Activated B cell treated with CpG ODN at 0.5 μM for 24 hours (primary cell): ENCODE measurements around the gene CHN1. TPM values are rescaled to one million over a fixed set of nuclear protein-coding genes. Genes with fewer than 3 reads are reported as not detected.

ENCODE experiments used
- ATAC-seq: fragments of 200-7000 bp; cut with Tn5 transposase; one replicate; pipeline ENCODE4 v1.10.0; 2021; ENCODE audit warnings: low read depth, mild to moderate bottlenecking, moderate library complexity
- CTCF ChIA-PET: fragments of 350-600 bp; sonication (Branson Sonifier 250); formaldehyde crosslinking; loops from one replicate; lab custom pipeline; 2021; ENCODE audit warnings: antibody characterized with exemption; lab: Charles Lee
- POLR2A ChIA-PET: fragments of 350-600 bp; sonication (Branson Sonifier 250); formaldehyde crosslinking; loops from one replicate; lab custom pipeline; 2021; ENCODE audit warnings: antibody characterized with exemption; lab: Charles Lee
- DNase-seq: peaks from one replicate; pipeline ENCODE4 v3.0.0; 2022
- H3K27ac Mint-ChIP-seq: one replicate; pipeline ENCODE4 v1.8.0; 2020; ENCODE audit warnings: mixed read lengths
- H3K27me3 Mint-ChIP-seq: one replicate; pipeline ENCODE4 v1.8.0; 2021; ENCODE audit warnings: mixed read lengths
- H3K36me3 Mint-ChIP-seq: one replicate; pipeline ENCODE4 v1.8.0; 2021; ENCODE audit warnings: low read depth, mixed read lengths
- H3K4me1 Mint-ChIP-seq: one replicate; pipeline ENCODE4 v1.8.0; 2021; ENCODE audit warnings: mixed read lengths
- H3K4me3 Mint-ChIP-seq: one replicate; pipeline ENCODE4 v1.8.0; 2020; ENCODE audit warnings: mild to moderate bottlenecking, mixed read lengths
- H3K9me3 Mint-ChIP-seq: one replicate; pipeline ENCODE4 v1.8.0; 2020; ENCODE audit warnings: mixed read lengths
- CTCF ChIP-seq: fragments of 200-600 bp; IDR thresholded peaks from one replicate; pipeline ENCODE4 v1.8.0; 2022; ENCODE audit warnings: antibody characterized with exemption, mild to moderate bottlenecking
- intact Hi-C: fragments of 100-400 bp; cut with micrococcal nuclease; formaldehyde crosslinking; loops from one replicate; pipeline ENCODE4 v1.15.1; 2024
- total RNA-seq: library from RNA; stranded (reverse); gene quantifications from 2 replicates; pipeline ENCODE4 v1.2.3, GENCODE V29; 2022

CHN1 gene
- total RNA-seq, 1 donor from 2014 or later = 0.80 TPM

- no peak for TF ChIP-seq CTCF
- H3K9me3 Mint-ChIP-seq = no peaks in the 10 kb centered on the region
- H3K4me1 Mint-ChIP-seq = no peaks in the 10 kb centered on the region
- DNase-seq (no peak), ATAC-seq (no peak)
- H3K4me3 Mint-ChIP-seq = no peak overlapping the region
- H3K36me3 Mint-ChIP-seq = no peaks in the 10 kb centered on the region
- ChIA-PET CTCF (no interaction called here), POLR2A (no interaction called here)
- H3K27ac Mint-ChIP-seq = no peak overlapping the region
- H3K27me3 Mint-ChIP-seq = no peaks in the 10 kb centered on the region
- intact Hi-C loops = loop anchor here (5.0 to 10.0 kb wide), 2 partner anchors 297 to 1064 kb away; partner anchors contain the start of genes HOXD12 and HOXD13
Observed at GRCh38 chr2:175030380-175031271, 25.4 kb upstream of the CHN1 start.

GRCh38 chr2:175027755-175028154 is 22.6 kb upstream of the CHN1 start:
- Mint-ChIP-seq H3K36me3 (no peaks in the 10 kb centered on the region), H3K4me1 (no peaks in the 10 kb centered on the region), H3K27ac (no peak overlapping the region), H3K4me3 (no peak overlapping the region), H3K27me3 (no peaks in the 10 kb centered on the region), H3K9me3 (peaks cover 3% of the 10 kb centered on the region)
- DNase-seq (no peak), ATAC-seq (no peak)
- CTCF ChIA-PET = no interaction called here
- POLR2A ChIA-PET = no interaction called here
- TF ChIP-seq CTCF = no peak
- intact Hi-C loops = no loop called here

DNA sequence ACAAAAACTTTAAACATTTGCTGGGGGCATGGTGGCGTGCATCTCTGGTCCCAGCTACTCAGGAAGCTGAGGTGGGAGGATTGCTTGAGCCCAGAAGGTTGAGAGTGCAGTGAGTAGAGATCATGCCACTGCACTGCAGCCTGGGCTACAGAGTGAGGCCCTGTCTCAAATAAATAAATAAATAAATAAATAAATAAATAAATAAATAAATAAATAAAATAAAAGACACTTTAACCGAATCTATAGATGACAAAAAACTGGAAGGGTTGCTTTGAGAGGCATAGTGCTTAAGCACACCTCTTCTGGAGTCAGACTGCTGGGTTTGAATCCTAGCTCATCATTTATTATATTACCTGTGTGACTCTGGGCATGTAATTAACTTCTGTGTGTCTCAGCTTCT is 21.2 kb upstream of the CHN1 start:
- ChIA-PET POLR2A (no interaction called here), CTCF (no interaction called here)
- Mint-ChIP-seq H3K27me3 (no peaks in the 10 kb centered on the region), H3K9me3 (peaks cover 3% of the 10 kb centered on the region), H3K36me3 (no peaks in the 10 kb centered on the region), H3K4me1 (no peaks in the 10 kb centered on the region), H3K4me3 (no peak overlapping the region), H3K27ac (no peak overlapping the region)
- DNase-seq (no peak), ATAC-seq (no peak)
- no peak for TF ChIP-seq CTCF
- intact Hi-C loops = no loop called here

DNA sequence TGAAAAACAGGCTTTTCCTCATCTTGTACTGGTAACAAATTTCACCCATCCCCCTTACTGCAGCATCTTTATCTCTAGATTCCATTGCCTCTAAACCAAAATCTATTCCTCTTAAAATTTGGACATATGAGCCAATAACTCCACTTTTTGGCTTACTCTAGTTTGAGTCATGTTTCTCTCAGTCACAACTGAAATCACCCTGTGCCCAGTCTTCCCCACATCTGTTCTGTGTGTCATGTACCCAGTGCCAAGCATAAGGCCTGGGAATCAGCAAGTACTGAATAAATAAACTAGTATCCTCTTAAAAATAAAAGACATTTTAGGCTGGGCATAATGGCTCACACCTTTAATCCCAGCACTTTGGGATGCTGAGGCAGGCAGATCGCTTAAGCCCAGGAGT is 20.8 kb upstream of the CHN1 start:
- Mint-ChIP-seq H3K27me3 (no peaks in the 10 kb centered on the region), H3K4me3 (no peak overlapping the region), H3K27ac (no peak overlapping the region), H3K36me3 (no peaks in the 10 kb centered on the region), H3K4me1 (no peaks in the 10 kb centered on the region), H3K9me3 (peaks cover 3% of the 10 kb centered on the region)
- CTCF ChIA-PET = no interaction called here
- TF ChIP-seq CTCF = no peak
- DNase-seq (no peak), ATAC-seq (no peak)
- intact Hi-C loops = no loop called here
- POLR2A ChIA-PET = no interaction called here

DNA sequence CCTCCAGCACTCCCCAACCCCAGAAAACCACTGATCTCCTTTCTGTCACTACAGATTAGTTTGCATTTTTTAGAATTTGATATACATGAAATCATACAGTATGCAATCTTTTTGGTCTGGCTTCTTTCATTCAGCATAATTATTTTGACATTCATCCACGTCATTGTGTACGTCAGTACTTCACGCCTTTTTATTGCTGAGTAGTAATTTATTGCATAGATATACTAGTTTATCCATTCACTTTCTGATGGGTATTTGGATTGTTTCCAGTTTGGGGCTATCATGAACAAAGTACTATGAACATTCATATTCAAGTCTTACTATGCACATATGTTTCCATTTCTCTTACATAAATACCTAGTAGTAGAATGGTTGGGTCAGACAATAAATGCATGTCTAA is 20.1 kb upstream of the CHN1 start:
- Mint-ChIP-seq H3K27ac (no peak overlapping the region), H3K4me1 (no peaks in the 10 kb centered on the region), H3K4me3 (no peak overlapping the region), H3K9me3 (peaks cover 3% of the 10 kb centered on the region), H3K27me3 (no peaks in the 10 kb centered on the region), H3K36me3 (no peaks in the 10 kb centered on the region)
- DNase-seq (no peak), ATAC-seq (no peak)
- TF ChIP-seq CTCF = no peak
- CTCF ChIA-PET = no interaction called here
- POLR2A ChIA-PET = no interaction called here
- intact Hi-C loops = no loop called here
